ENCODE measurements around the gene SPDYE6. TPM values are rescaled to one million over a fixed set of nuclear protein-coding genes. Genes with fewer than 3 reads are reported as not detected.
"Not testable (repeated sequence)": the region's sequence is repeated elsewhere in the genome, so short reads cannot be mapped to it uniquely, and the experiment has no call there.

The SPDYE6 gene
- total RNA-seq, 1 donor from 2014 or later, result not detected

DNA sequence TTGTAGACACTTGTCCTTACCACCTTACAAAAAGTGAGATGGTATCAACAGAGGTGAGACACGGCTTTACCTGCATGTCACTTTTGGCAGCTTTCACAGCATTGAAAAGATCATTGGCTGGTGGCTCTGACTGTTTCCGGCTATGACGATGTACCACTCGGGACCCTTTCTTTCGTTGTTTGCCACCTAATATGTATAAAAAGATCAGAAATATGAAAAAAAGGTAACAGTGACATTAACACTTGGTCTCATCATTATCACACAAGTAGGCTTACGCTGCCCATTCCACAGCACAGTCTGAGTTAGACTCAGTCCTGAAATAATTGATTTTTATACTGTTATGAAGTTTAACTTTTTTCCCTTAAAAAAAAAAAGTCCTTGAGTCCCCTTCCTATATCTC is 29.1 kb downstream of the SPDYE6 start:
- not testable (repeated sequence) for H3K36me3 ChIP-seq (ENCODE audit: control insufficient read depth in 3 of 3, insufficient read depth in 3 of 3, low read length in 3 of 3); H3K4me3 ChIP-seq (ENCODE audit: low read length in 3 of 3); H3K4me1 ChIP-seq (ENCODE audit: control insufficient read depth in 3 of 3, insufficient read depth in 3 of 3, low read length in 3 of 3); H3K27me3 ChIP-seq (ENCODE audit: control insufficient read depth in 3 of 3, insufficient read depth in 3 of 3, low read length in 3 of 3); H3K27ac ChIP-seq (ENCODE audit: low read depth, low read length); H3K9ac ChIP-seq (ENCODE audit: low read depth in 1 of 3, low read length in 3 of 3); H3K9me3 ChIP-seq (ENCODE audit: control insufficient read depth in 3 of 3, low read length in 3 of 3)

DNA sequence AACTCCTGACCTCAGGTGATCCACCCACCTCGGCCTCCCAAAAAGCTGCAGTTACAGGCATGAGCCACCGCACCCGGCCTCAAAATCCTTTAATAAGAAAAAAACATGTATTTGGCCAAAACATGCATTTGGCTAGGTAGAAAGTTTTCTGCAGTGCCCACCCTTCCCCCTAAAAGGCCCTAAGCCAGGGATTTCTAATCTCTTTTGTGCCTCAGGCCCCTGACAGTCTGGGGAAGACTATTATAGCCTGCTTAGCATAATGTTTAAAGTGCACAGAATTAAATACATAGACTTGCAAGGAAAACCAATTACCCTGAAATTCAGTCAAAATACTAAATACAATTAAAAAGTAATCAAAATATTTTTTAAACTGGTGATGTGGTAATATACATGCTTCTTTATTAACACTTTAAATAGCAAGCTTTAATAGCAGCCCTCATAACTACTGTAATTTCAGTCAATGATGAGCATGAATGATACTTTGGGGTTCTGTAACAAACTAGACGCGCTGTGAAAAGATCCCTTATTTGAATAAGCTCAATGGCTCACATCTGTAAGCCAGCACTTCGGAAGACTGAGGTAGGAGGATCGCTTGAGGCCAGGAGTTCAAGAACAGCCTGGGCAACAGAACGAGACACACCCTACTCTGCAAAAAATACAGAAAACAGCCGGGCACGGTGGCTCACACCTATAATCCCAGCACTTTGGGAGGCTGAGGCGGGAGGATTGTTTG is 29.9 kb downstream of the SPDYE6 start:
- Histone ChIP-seq H3K4me1 (ENCODE audit: control insufficient read depth in 3 of 3, insufficient read depth in 3 of 3, low read length in 3 of 3) (no peaks in the 10 kb centered on the region), H3K27ac (ENCODE audit: low read depth, low read length) (no peak overlapping the region), H3K4me3 (ENCODE audit: low read length in 3 of 3) (no peak overlapping the region), H3K36me3 (ENCODE audit: control insufficient read depth in 3 of 3, insufficient read depth in 3 of 3, low read length in 3 of 3) (no peaks in the 10 kb centered on the region), H3K9ac (ENCODE audit: low read depth in 1 of 3, low read length in 3 of 3) (no peak overlapping the region), H3K9me3 (ENCODE audit: control insufficient read depth in 3 of 3, low read length in 3 of 3) (no peaks in the 10 kb centered on the region), H3K27me3 (ENCODE audit: control insufficient read depth in 3 of 3, insufficient read depth in 3 of 3, low read length in 3 of 3) (peaks cover 0 to 5% (median 0%) of the 10 kb centered on the region in 3 donors)

DNA sequence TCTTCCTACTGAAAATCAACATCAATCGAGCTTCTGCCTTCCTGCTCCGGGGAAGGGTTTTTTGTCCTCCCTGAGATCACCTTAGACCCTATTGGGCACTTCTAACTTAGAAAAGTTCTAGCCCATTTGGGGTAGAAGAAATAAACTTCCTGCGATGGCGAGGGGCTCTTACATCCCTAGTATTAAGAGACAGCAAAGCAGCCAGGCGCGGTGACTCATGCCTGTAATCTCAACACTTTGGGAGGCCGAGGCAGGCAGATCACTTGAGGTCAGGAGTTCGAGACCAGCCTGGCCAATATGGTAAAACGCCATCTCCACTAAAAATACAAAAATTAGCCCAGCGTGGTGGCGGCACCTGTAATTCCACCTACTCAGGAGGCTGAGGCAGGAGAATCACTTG is 31.1 kb downstream of the SPDYE6 start:
- not testable (repeated sequence) for H3K27ac ChIP-seq (ENCODE audit: low read depth, low read length); H3K27me3 ChIP-seq (ENCODE audit: control insufficient read depth in 3 of 3, insufficient read depth in 3 of 3, low read length in 3 of 3); H3K36me3 ChIP-seq (ENCODE audit: control insufficient read depth in 3 of 3, insufficient read depth in 3 of 3, low read length in 3 of 3); H3K4me3 ChIP-seq (ENCODE audit: low read length in 3 of 3); H3K4me1 ChIP-seq (ENCODE audit: control insufficient read depth in 3 of 3, insufficient read depth in 3 of 3, low read length in 3 of 3); H3K9me3 ChIP-seq (ENCODE audit: control insufficient read depth in 3 of 3, low read length in 3 of 3); H3K9ac ChIP-seq (ENCODE audit: low read depth in 1 of 3, low read length in 3 of 3)

DNA sequence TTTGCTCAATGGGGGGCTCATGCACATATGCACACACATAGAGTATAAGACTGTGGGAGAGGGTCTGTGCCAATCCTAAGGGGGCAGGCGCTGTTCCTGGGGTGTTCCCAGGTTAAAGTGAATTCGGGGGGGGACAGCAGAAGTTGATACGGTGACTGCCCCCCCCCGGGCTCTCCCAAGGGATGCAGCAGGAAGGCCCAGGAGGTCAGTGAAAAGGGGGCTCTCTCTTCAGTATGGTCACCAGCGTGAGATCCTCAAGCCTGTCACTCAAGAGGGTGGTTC is 32.4 kb downstream of the SPDYE6 start:
- no peaks in the 10 kb centered on the region for H3K9me3 ChIP-seq (ENCODE audit: control insufficient read depth in 3 of 3, low read length in 3 of 3)
- H3K9ac ChIP-seq (ENCODE audit: low read depth in 1 of 3, low read length in 3 of 3), result no peak overlapping the region
- peaks cover 0 to 3% (median 3%) of the 10 kb centered on the region in 3 donors for H3K4me1 ChIP-seq (ENCODE audit: control insufficient read depth in 3 of 3, insufficient read depth in 3 of 3, low read length in 3 of 3)
- no peak overlapping the region for H3K27ac ChIP-seq (ENCODE audit: low read depth, low read length)
- no peak overlapping the region for H3K4me3 ChIP-seq (ENCODE audit: low read length in 3 of 3)
- H3K36me3 ChIP-seq (ENCODE audit: control insufficient read depth in 3 of 3, insufficient read depth in 3 of 3, low read length in 3 of 3), result peaks cover 6 to 21% (median 9%) of the 10 kb centered on the region in 3 donors
- H3K27me3 ChIP-seq (ENCODE audit: control insufficient read depth in 3 of 3, insufficient read depth in 3 of 3, low read length in 3 of 3), result peaks cover 0 to 5% (median 0%) of the 10 kb centered on the region in 3 donors

DNA sequence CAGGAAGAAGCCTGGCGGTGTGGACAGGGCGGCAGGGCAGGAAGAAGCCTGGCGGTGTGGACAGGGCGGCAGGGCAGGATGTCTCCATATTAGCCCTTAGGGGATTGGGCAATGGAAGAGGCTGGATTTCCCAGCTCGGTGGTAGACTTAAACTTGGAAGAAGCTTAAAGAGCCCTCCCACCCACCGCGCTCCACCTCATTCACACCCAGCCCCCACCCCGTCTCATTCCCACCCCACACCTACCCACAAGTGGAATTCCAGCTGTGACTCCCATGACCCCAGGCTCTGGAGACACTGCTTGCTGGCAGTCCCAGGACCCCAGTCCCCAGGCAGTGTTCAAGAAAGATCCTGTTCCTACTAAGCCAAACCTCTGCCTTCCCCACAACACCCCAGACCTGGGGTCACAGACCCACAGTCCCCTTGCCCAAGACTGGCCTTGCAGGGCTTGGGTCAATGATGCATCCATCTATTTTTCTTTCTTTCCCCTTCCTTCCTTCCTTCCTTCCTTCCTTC is 34.0 kb downstream of the SPDYE6 start:
- peaks cover 0 to 5% (median 3%) of the 10 kb centered on the region in 3 donors for H3K4me1 ChIP-seq (ENCODE audit: control insufficient read depth in 3 of 3, insufficient read depth in 3 of 3, low read length in 3 of 3)
- H3K36me3 ChIP-seq (ENCODE audit: control insufficient read depth in 3 of 3, insufficient read depth in 3 of 3, low read length in 3 of 3), result peaks cover 13 to 27% (median 16%) of the 10 kb centered on the region in 3 donors
- H3K9me3 ChIP-seq (ENCODE audit: control insufficient read depth in 3 of 3, low read length in 3 of 3), result no peaks in the 10 kb centered on the region
- H3K27ac ChIP-seq (ENCODE audit: low read depth, low read length), result no peak overlapping the region
- H3K9ac ChIP-seq (ENCODE audit: low read depth in 1 of 3, low read length in 3 of 3), result no peak overlapping the region
- H3K4me3 ChIP-seq (ENCODE audit: low read length in 3 of 3), result no peak overlapping the region
- H3K27me3 ChIP-seq (ENCODE audit: control insufficient read depth in 3 of 3, insufficient read depth in 3 of 3, low read length in 3 of 3), result peaks cover 0 to 5% (median 0%) of the 10 kb centered on the region in 3 donors

DNA sequence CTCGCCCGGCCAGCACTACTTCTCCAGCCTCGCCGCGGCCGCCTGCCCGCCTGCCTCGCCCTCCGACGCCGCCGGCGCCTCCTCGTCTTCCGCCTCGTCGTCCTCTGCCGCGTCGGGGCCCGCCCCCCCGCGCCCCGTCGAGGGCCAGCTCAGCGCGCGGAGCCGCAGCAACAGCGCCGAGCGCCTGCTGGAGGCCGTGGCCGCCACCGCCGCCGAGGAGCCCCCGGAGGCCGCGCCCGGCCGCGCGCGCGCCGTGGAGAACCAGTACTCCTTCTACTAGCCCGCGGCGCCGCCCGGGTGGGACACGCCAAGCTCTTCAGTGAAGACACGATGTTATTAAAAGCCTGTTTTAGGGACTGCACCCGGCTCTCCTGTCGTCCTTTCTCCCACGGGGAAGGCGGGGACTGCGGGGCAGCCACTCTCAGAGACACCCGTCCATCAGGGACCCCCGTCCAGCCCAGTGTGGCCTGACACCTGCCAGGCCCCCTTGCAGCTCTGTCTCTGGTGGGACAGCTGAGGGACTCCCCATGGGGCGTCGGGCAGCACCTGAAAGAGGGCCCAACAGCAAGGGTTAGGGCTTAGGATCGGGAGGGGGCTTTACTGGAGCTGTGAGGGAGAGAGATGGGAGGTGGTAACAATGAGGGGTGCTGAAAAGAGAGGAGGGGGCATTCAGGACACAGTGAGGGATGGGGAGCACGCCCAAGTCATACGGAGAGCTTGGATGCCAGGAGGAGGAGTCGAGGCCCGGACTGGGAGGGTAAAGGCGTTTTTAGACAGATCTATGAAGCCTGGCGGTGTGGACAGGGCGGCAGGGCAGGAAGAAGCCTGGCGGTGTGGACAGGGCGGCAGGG is 34.7 kb downstream of the SPDYE6 start:
- H3K27me3 ChIP-seq (ENCODE audit: control insufficient read depth in 3 of 3, insufficient read depth in 3 of 3, low read length in 3 of 3), result peaks cover 0 to under 1% (median 0%) of the 10 kb centered on the region in 3 donors
- H3K9me3 ChIP-seq (ENCODE audit: control insufficient read depth in 3 of 3, low read length in 3 of 3), result no peaks in the 10 kb centered on the region
- H3K36me3 ChIP-seq (ENCODE audit: control insufficient read depth in 3 of 3, insufficient read depth in 3 of 3, low read length in 3 of 3), result peaks cover 15 to 32% (median 20%) of the 10 kb centered on the region in 3 donors
- no peak overlapping the region for H3K27ac ChIP-seq (ENCODE audit: low read depth, low read length)
- H3K4me1 ChIP-seq (ENCODE audit: control insufficient read depth in 3 of 3, insufficient read depth in 3 of 3, low read length in 3 of 3), result peaks cover 0 to 5% (median 3%) of the 10 kb centered on the region in 3 donors
- H3K4me3 ChIP-seq (ENCODE audit: low read length in 3 of 3), result no peak overlapping the region
- no peak overlapping the region for H3K9ac ChIP-seq (ENCODE audit: low read depth in 1 of 3, low read length in 3 of 3)

DNA sequence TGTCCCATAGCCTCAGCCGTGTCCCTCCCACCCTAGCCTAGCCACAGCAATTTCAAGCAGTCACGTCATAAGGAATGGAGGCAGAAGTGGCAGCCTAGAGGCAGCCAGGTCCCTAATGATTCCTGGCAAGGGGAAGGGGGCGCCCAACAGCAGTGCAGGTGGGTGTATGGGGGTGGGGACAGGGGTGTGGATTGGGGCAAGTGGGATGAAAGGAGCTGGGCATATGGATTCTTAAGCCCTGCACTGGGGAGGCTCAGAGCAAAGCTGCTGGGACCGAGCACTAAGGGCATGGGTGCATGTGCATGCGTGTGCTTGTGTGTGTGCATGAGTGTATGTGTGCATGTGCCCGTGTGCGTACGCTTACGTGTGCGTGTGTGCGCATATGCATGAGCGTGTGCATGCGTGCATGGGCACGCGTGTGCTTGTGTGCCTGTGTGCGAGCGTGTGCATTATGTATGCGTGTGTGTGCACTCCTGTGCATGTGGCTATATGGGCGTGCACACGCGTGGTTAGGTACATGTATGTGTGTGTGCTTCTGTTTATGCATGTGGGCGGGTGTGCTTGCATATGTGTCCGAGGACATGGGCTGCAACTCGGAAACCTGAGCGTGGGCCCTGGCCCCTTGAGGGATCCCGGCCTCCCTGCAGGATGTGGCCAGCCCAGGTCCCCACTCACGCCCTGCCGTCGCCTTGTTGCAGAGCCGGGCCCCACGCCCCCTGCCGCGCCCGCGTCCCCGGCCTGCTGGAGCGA is 35.5 kb downstream of the SPDYE6 start:
- H3K27me3 ChIP-seq (ENCODE audit: control insufficient read depth in 3 of 3, insufficient read depth in 3 of 3, low read length in 3 of 3), result no peaks in the 10 kb centered on the region
- no peak overlapping the region for H3K27ac ChIP-seq (ENCODE audit: low read depth, low read length)
- no peaks in the 10 kb centered on the region for H3K9me3 ChIP-seq (ENCODE audit: control insufficient read depth in 3 of 3, low read length in 3 of 3)
- H3K9ac ChIP-seq (ENCODE audit: low read depth in 1 of 3, low read length in 3 of 3), result no peak overlapping the region
- H3K36me3 ChIP-seq (ENCODE audit: control insufficient read depth in 3 of 3, insufficient read depth in 3 of 3, low read length in 3 of 3), result peaks cover 15 to 32% (median 20%) of the 10 kb centered on the region in 3 donors
- no peak overlapping the region for H3K4me3 ChIP-seq (ENCODE audit: low read length in 3 of 3)
- H3K4me1 ChIP-seq (ENCODE audit: control insufficient read depth in 3 of 3, insufficient read depth in 3 of 3, low read length in 3 of 3), result peaks cover 0 to 5% (median 3%) of the 10 kb centered on the region in 3 donors

DNA sequence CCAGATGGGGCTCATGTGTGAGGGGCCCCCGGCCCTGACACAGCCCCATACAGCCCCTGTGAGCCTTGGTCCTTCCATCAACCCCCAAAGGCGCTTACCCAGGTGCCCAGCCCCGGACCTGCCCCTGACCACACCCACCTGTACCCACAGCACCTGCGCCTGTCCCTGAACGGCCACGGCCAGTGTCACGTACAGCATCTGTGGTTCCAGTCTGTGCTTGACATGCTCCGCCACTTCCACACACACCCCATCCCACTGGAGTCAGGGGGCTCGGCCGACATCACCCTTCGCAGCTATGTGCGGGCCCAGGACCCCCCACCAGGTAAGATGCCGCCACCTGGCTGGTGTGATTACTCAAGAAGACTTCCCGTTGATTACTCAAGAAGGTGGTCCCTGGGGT is 36.1 kb downstream of the SPDYE6 start:
- no peaks in the 10 kb centered on the region for H3K27me3 ChIP-seq (ENCODE audit: control insufficient read depth in 3 of 3, insufficient read depth in 3 of 3, low read length in 3 of 3)
- H3K4me3 ChIP-seq (ENCODE audit: low read length in 3 of 3), result no peak overlapping the region
- H3K4me1 ChIP-seq (ENCODE audit: control insufficient read depth in 3 of 3, insufficient read depth in 3 of 3, low read length in 3 of 3), result peaks cover 0 to 5% (median 3%) of the 10 kb centered on the region in 3 donors
- H3K9ac ChIP-seq (ENCODE audit: low read depth in 1 of 3, low read length in 3 of 3), result no peak overlapping the region
- no peak overlapping the region for H3K27ac ChIP-seq (ENCODE audit: low read depth, low read length)
- peaks cover 17 to 35% (median 20%) of the 10 kb centered on the region in 3 donors for H3K36me3 ChIP-seq (ENCODE audit: control insufficient read depth in 3 of 3, insufficient read depth in 3 of 3, low read length in 3 of 3)
- H3K9me3 ChIP-seq (ENCODE audit: control insufficient read depth in 3 of 3, low read length in 3 of 3), result no peaks in the 10 kb centered on the region

DNA sequence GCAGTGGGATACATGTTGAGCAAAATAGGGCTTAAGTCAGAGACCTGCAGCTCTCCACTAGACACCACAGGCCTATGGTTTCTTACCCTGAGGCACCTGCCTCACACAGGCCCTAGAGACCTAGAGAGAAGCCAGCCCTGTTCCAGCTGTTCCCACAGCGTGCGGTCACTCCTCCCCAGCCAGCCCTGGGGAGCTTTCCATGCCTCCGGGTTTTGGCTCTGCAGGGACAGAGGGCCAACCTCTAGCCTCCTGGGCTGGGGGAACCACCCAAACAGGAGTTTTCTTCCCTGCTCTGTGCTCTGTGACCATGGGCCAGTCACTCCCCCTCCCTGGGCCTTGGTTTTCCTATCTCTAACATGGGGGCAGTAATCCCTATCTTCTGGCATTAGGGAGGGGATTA is 36.6 kb downstream of the SPDYE6 start:
- no peaks in the 10 kb centered on the region for H3K27me3 ChIP-seq (ENCODE audit: control insufficient read depth in 3 of 3, insufficient read depth in 3 of 3, low read length in 3 of 3)
- no peaks in the 10 kb centered on the region for H3K9me3 ChIP-seq (ENCODE audit: control insufficient read depth in 3 of 3, low read length in 3 of 3)
- no peak overlapping the region for H3K4me3 ChIP-seq (ENCODE audit: low read length in 3 of 3)
- no peak overlapping the region for H3K27ac ChIP-seq (ENCODE audit: low read depth, low read length)
- peaks cover 19 to 38% (median 21%) of the 10 kb centered on the region in 3 donors for H3K36me3 ChIP-seq (ENCODE audit: control insufficient read depth in 3 of 3, insufficient read depth in 3 of 3, low read length in 3 of 3)
- H3K9ac ChIP-seq (ENCODE audit: low read depth in 1 of 3, low read length in 3 of 3), result no peak overlapping the region
- peaks cover 0 to 5% (median 3%) of the 10 kb centered on the region in 3 donors for H3K4me1 ChIP-seq (ENCODE audit: control insufficient read depth in 3 of 3, insufficient read depth in 3 of 3, low read length in 3 of 3)

Data from skeletal muscle tissue (tissue), 4 donors.